Urinary bladder (tissue), 4 donors: ENCODE results near the gene AIRE. TPM values are rescaled to one million over a fixed set of nuclear protein-coding genes. Genes with fewer than 3 reads are reported as not detected.
"Not testable (repeated sequence)": the region's sequence is repeated elsewhere in the genome, so short reads cannot be mapped to it uniquely, and the experiment has no call there.

Experiments
- DNase-seq: peaks from one replicate; pipeline ENCODE4 v3.0.0-alpha.2; 2015; ENCODE audit errors: extremely low spot score
- H3K27ac ChIP-seq: one replicate; pipeline ENCODE4 v1.5.1; 2013; ENCODE audit warnings: low read depth, mild to moderate bottlenecking, moderate library complexity
- H3K36me3 ChIP-seq: one replicate; pipeline ENCODE4 v1.6.1; 2013; ENCODE audit warnings: mild to moderate bottlenecking, moderate library complexity; ENCODE audit not compliant: insufficient read depth
- H3K4me1 ChIP-seq: one replicate; pipeline ENCODE4 v1.6.1; 2013; ENCODE audit warnings: mild to moderate bottlenecking, moderate library complexity; ENCODE audit not compliant: insufficient read depth
- H3K4me3 ChIP-seq: one replicate; pipeline ENCODE4 v1.5.1; 2013; ENCODE audit warnings: low read depth, low read length
- WGBS: extraction: QIAGEN DNeasy Blood & Tissue Kit; methylation state at CpG from one replicate; pipeline ENCODE4 v1.1.7; 2013; 5-methylcytosine and 5-hydroxymethylcytosine counted together
- polyA plus RNA-seq: library from polyadenylated mRNA; stranded (reverse); fragments of 200-250 nt; gene quantifications from one replicate; pipeline ENCODE4 v1.2.3, GENCODE V29; 2013
- total RNA-seq: library from RNA; depleted of rRNA; stranded (reverse); fragments of >200 nt; gene quantifications from one replicate; pipeline ENCODE4 v1.2.3, GENCODE V29; 2014
- donor health status: healthy with polysubstance abuse.
- donor health status: healthy.

The AIRE gene
- total RNA-seq, result 0.11 TPM
- polyA plus RNA-seq, result 0.03 TPM

DNA sequence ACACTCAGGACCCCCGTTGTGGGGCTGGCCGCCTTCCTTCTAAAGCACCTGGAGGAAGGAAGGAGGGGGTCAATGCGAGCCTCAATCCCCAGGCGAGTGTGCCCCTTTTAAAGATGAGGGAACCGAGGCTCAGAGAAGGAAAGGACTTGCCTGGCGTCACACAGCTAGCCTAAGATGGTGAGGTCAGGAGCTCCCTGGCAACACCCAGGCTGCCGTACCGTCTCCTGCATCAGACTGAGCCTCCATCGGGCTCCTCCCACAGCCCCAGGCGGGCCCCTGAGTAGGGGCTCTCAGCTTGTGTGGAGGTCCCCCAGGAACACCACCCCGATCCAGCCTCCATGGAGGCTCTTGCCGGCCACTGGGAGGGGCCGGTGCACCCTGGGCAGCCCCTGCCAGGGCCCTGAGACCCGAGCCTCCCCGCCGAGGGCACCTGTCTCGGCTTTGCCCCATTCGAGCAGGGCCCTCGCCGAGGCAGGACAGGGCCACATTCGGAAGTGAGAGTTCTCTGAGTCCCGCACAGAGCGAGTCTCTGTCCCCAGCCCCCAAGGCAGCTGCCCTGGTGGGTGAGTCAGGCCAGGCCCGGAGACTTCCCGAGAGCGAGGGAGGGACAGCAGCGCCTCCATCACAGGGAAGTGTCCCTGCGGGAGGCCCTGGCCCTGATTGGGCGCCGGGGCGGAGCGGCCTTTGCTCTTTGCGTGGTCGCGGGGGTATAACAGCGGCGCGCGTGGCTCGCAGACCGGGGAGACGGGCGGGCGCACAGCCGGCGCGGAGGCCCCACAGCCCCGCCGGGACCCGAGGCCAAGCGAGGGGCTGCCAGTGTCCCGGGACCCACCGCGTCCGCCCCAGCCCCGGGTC lies at the start of gene AIRE:
TSS of gene AIRE (plus strand) at position 739 of the 855 bp plus-strand sequence. CDS start 131 bp downstream, outside the sequence.
- Histone ChIP-seq H3K4me3 (peak within 1 kb of the TSS; percentile 5), H3K4me1 (no peaks in the 10 kb centered on the region), H3K36me3 (no peaks in the 10 kb centered on the region), H3K27ac (no peak within 1 kb of the TSS)
- WGBS, result 28% methylated on average over 56 of the region's 56 CpGs
- DNase-seq, result no peak

DNA sequence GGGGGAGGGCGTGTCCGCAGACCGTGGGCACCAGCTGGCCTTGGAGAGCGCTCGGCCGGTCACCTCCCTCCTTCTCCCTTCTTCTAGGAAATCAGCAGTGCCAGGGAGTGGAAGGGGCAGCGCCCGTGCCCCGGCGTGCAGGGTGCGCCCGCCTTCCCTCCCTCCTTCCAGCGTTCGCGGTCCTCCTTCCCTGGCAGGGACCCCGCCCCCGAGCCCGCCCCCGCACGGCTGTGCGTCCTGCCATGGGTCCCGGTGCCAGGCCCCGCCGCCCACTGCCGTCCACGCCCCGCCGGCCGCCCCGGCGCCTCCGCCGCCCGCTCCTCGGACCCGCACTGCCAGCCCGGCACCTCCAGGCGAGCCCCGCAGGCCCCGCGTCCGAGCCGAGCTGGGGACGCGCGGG lies 45.3 kb upstream of the AIRE start:
- no CpG with 5 or more reads among the region's 46 CpGs for WGBS
- DNase-seq, result not testable (repeated sequence)

DNA sequence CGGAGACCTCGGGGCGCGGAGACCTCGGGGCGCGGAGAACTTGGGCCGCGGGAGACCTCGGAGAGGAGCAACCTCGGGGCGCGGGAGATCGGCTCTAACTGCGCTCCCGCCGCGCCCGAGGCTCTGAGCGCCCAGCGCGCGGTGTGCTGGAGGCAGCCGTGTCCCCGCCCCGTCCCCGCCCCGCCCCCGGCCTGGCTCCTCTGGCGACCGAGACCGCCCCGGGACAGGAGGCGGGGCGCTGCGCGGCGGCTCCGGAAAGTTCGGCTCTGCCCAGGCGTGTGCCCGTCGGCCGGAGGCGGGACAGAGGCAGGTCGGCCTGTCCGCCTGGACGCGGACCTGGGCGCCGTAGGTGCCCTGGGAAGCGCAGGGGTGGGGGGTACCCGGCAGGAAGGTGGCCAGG lies 44.8 kb upstream of the AIRE start, which contains the start of gene ICOSLG:
TSS of gene ICOSLG (minus strand) at position 102 of the 400 bp plus-strand sequence. CDS start 126 bp downstream, outside the sequence.
- H3K27ac ChIP-seq, DNase-seq, H3K4me1 ChIP-seq, H3K36me3 ChIP-seq, H3K4me3 ChIP-seq: not testable (repeated sequence)
- no CpG with 5 or more reads among the region's 53 CpGs for WGBS

More for the DNA sequence above, 45.3 kb upstream of the AIRE start:
- H3K4me3 ChIP-seq, H3K4me1 ChIP-seq, H3K36me3 ChIP-seq, H3K27ac ChIP-seq: not testable (repeated sequence)

DNA sequence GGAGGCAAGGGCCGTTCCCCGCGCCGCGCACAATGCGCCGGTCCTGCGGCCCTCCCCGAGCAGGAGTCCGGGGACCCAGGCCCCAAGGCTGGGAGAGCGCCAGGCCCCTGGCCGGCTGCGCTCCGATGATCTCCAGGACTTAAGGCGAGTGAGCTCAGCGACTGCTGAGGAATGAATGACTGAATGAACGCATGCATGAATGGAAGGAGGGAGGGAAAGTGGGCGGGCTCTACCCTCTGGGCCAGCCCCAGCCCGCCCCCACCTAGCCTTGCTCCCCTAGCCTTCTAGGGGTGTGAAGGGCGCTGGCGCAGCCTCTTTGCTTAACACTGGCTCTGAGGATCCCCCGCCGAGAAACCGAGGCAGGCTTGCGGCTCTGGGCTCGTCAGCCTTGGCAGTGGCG lies 44.4 kb upstream of the AIRE start:
- WGBS, result no CpG with 5 or more reads among the region's 27 CpGs
- not testable (repeated sequence) for H3K36me3 ChIP-seq, H3K4me1 ChIP-seq, H3K4me3 ChIP-seq, DNase-seq, H3K27ac ChIP-seq

DNA sequence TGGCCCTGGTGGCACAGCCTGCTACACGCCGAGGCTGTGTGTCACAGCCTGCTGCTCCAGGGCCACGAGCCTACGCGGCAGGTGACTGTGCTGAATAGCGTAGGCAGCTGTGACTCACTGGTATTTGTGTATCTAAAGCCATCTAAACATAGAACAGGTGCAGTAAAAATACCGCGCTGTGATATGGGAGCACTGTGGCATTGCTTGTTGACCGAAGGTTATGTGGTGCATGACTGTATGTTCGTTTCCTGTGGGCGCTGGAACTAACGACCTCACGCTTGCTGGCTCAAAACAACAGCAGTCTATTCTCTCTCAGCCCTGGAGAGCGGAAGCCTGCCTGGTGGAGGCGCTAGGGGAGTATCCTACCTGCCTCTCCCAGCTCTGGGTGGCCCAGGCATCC lies 41.7 kb upstream of the AIRE start:
- H3K36me3 ChIP-seq, result not testable (repeated sequence)
- no CpG with 5 or more reads among the region's 15 CpGs for WGBS

DNA sequence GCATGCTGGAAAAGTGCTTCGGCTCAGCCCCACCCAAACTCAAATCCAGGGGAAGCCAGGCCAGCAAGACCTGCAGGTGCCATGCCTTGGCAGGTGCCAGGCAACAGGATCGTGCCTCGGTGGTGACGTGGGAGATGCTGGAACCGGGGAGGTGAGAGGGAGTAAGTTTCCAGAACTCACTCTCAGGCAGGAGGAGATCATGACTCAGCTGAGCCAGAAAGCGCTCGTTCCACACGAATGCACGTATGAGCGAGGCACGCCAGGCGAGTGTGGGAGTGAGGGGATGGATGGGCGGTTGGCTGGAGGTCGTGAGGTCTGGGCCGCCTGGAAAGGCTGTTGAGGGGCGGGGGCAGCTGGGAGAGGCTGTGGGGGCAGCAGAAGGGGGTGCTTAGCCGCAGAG lies 37.8 kb upstream of the AIRE start:
- not testable (repeated sequence) for H3K4me3 ChIP-seq, DNase-seq, H3K27ac ChIP-seq, H3K36me3 ChIP-seq, H3K4me1 ChIP-seq
- no CpG with 5 or more reads among the region's 17 CpGs for WGBS

More for the DNA sequence above, 41.7 kb upstream of the AIRE start:
- DNase-seq, H3K4me3 ChIP-seq, H3K4me1 ChIP-seq, H3K27ac ChIP-seq: not testable (repeated sequence)

DNA sequence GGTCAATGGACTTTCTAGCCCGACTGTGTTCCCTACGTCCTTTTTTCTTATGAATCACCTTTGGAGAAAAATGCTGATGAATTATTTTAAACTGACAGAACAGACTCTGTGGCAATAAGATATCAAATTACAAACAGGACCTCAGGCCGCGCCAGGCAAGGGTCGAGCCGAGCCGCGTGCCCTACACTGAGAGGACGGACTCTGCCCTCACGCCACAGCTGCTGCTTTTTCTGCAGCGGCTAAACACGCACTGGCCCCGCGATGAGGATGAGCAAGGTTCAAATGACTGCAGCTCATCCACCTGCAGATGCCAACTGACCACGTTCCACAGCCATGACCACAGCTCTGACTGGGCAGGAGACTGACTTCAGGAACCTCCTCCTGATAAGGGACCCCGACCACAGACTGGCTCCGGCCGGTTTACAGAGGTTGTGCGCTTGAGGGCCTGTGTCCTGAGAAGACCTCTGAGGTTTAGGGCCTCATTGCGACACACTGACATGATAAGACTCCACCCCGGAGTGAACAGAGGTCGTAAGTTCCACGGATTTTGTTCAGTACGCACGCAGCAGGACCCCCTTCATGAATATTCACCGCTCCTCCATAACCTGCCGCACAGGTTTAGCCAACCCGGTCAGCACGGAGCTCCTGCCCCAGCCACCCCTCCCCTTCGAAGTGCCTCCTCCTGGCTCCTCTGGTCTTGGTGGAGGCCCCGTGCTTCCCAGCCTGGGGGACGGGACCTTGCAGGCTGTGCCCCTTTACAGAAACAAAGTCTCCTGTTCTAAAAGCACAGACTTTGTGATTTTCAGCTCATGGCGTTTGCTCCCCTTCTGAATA lies 36.3 kb upstream of the AIRE start:
- H3K36me3 ChIP-seq, H3K4me3 ChIP-seq, H3K27ac ChIP-seq, DNase-seq, H3K4me1 ChIP-seq: not testable (repeated sequence)
- WGBS, result no CpG with 5 or more reads among the region's 33 CpGs

DNA sequence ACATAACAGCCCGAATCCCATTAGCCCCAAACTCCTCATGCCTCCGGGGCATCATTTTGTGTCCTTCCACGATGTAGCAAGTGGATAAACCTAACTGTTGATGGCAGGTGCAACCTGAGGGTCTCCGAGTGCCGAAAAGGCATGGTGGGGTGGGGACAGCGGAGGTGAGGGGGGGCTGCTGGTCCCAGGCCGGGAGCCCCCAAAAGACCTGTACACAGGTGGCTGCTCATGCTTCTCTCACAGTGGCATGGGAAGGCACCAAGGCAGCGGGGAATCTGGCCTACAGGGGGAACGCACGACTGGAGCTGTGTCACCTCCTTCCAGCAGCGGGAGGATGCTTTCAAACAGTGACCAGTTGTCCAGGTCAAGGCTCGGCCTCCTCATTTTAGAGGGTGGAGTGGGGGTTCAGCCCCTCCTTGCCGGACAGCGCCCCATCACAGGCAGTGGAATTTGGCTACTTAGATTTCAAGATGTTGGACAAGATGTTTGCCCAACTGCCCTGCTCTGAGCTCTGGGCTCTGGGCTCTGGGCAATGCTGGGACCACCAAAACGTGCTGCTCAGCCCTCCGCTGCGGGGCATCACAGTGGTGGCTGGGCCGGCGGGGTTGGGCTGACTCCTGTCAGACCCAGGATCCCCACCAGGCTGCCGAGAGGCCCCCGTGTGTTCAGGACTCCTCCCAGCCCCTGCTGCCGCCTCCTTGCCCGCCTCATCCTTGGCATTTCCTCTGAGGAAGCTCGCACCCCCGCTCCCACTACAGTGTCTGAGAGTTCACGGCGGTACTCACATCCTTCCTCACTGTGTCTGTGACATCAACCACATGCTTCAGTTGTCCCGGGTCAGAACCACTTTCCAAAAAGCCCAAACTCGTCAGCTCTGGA lies 31.6 kb upstream of the AIRE start:
- no peaks in the 10 kb centered on the region for H3K4me1 ChIP-seq
- H3K36me3 ChIP-seq, result no peaks in the 10 kb centered on the region
- no peak overlapping the region for H3K27ac ChIP-seq
- WGBS, result 69% methylated on average over 29 of the region's 29 CpGs
- no peak overlapping the region for H3K4me3 ChIP-seq
- no peak for DNase-seq

DNA sequence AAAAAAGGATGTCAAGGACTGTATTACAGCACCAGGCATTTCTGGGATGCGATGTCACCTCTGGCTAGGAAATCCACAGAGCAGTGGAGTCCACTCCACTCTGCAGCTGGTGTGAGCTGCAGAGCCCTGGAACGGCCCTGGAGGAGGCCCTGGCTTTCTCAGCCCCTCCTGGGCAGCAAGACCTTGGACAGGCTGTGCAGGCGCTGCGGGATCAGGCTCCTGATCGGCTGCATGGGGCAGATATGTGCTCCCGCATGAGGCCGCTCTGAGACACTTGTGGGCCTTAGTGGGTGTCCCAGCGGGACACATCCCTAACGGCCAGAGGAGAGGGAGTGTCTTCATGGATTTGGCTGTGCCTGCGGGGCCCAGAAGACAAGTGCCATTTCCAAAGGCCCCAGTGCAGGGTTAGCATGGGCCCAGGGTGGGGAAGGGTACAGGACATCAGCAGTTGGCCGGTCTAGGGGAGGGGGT lies 30.1 kb upstream of the AIRE start:
- no peak for DNase-seq
- Histone ChIP-seq H3K36me3 (no peaks in the 10 kb centered on the region), H3K4me1 (no peaks in the 10 kb centered on the region), H3K27ac (no peak overlapping the region), H3K4me3 (no peak overlapping the region)
- WGBS, result 80% methylated on average over 11 of the region's 11 CpGs

DNA sequence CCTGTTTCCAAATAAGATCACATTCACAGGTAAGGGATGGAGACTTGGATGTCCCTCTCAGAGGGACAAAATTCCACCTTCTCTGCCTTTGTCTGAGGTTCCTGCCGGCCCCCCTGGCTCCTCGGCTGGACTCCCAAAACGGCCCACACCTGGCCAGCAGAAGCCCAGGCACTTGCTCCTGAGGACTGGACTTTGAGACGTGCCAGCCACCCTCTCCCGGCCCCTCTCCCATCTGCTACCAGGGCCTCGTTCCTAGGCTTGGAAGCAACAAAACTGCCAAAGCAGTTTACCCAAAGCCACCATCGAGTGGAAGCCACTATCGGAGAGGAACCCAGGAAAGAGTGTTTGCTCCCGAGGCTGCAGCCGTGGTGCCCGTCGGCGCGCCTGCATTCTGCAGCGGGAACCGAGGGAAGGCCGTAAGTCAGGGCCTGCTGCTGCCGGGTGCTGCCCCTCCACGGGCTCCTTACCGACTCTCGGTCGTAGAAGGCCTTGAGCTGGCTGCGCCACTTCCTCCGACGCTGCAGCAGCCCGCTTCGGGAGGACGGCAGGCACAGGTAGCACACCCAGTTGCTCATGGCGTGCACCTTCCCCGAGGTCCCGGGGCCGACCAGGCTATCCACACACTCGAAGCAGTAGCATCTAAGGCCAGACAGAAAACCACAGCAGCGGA lies 27.5 kb upstream of the AIRE start:
- Histone ChIP-seq H3K4me1 (no peaks in the 10 kb centered on the region), H3K36me3 (no peaks in the 10 kb centered on the region), H3K27ac (no peak overlapping the region), H3K4me3 (no peak overlapping the region)
- no peak for DNase-seq
- 89% methylated on average over 34 of the region's 34 CpGs for WGBS

DNA sequence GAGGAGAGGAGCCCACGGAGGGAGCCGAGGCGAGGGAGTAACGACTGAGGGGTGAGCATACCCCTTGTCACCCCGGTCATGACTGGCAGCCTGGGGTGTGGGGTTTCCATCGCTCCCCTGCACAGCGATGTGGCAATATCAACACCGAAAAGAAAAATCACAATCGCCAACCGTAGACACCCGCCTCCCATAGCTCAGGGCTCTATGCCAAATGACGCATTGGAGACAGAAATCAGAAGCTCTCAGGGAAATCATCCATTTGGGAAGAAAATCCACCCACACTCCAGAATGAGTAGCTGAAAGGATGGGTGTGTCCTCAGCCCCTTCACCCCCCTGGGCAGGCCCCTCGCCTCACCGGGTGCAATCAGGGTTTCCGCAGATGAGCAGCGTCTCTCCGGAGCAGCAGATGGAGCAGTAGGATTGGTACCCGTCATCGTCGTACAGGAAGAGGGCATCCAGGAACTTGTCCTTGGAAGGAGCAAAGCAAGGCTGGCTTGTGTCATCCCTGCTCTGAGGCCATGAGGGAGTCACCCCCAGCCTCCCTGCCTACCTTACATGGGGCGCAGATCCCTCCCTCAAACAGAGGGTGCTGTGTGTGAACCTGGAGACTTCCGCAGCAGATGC lies 26.5 kb upstream of the AIRE start:
- WGBS, result 84% methylated on average over 22 of the region's 22 CpGs
- no peaks in the 10 kb centered on the region for H3K36me3 ChIP-seq
- DNase-seq, result no peak
- no peaks in the 10 kb centered on the region for H3K4me1 ChIP-seq
- H3K4me3 ChIP-seq, result no peak overlapping the region
- no peak overlapping the region for H3K27ac ChIP-seq

DNA sequence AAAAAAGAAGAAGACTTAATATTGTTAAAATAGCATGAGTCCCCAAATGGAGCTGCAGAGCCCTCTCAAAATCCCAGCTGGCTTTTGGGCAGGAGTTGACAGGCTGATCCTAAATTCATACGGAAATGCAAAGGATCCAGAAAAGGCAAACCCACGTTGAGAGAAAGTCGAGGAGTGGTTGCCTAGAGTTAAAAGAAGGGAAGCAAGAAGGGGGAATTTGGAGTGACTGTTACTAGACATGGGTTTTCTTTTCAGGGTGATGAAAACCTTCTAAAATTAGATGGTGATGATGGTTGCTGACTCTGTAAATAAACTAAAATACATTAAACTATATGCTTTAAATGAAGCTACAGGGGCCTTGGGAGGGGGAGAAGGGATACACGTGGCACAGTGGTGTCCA lies 25.6 kb upstream of the AIRE start:
- Histone ChIP-seq H3K4me3 (no peak overlapping the region), H3K4me1 (no peaks in the 10 kb centered on the region), H3K27ac (no peak overlapping the region), H3K36me3 (no peaks in the 10 kb centered on the region)
- DNase-seq, result no peak
- 59% methylated on average over 4 of the region's 4 CpGs for WGBS
